Calu3 (cell line): ENCODE data around the gene RPS6KA4. TPM values are rescaled to one million over a fixed set of nuclear protein-coding genes. Genes with fewer than 3 reads are reported as not detected.

Experiments
- BruUV-seq: library from RNA; stranded (reverse); fragments of 400-500 nt; replicated peaks from 2 replicates; lab custom pipeline; 2021; lab: Mats Ljungman, UMichigan
- CTCF ChIA-PET: fragments of 300-600 bp; sonication (Branson Sonifier 250); formaldehyde crosslinking; loops from one replicate; lab custom pipeline; 2022; ENCODE audit warnings: antibody characterized with exemption; lab: Charles Lee
- DNase-seq: peaks from one replicate; pipeline ENCODE4 v3.0.0; 2022
- H3K27ac Mint-ChIP-seq: one replicate; pipeline ENCODE4 v1.8.0; 2022; ENCODE audit warnings: mixed read lengths; ENCODE audit not compliant: unreplicated experiment
- H3K27me3 Mint-ChIP-seq: one replicate; pipeline ENCODE4 v1.8.0; 2022; ENCODE audit warnings: mixed read lengths; ENCODE audit not compliant: unreplicated experiment
- H3K36me3 Mint-ChIP-seq: one replicate; pipeline ENCODE4 v1.8.0; 2022; ENCODE audit warnings: mild to moderate bottlenecking, moderate library complexity, mixed read lengths; ENCODE audit not compliant: insufficient read depth, unreplicated experiment
- H3K4me1 Mint-ChIP-seq: one replicate; pipeline ENCODE4 v1.8.0; 2022; ENCODE audit warnings: mild to moderate bottlenecking, low read depth, mixed read lengths; ENCODE audit not compliant: unreplicated experiment
- H3K4me3 Mint-ChIP-seq: one replicate; pipeline ENCODE4 v1.8.0; 2022; ENCODE audit warnings: mild to moderate bottlenecking, low read depth, moderate library complexity, mixed read lengths; ENCODE audit not compliant: unreplicated experiment
- H3K9me3 Mint-ChIP-seq: one replicate; pipeline ENCODE4 v1.8.0; 2022; ENCODE audit warnings: low read depth, mixed read lengths; ENCODE audit not compliant: unreplicated experiment
- CTCF ChIP-seq: fragments of 200-600 bp; IDR thresholded peaks from one replicate; pipeline ENCODE4 v1.8.0; 2022; ENCODE audit warnings: antibody characterized with exemption; ENCODE audit not compliant: unreplicated experiment
- intact Hi-C: fragments of 100-400 bp; cut with micrococcal nuclease; formaldehyde crosslinking; loops from one replicate; pipeline ENCODE4 v1.10.0; 2022; ENCODE audit not compliant: unreplicated experiment
- total RNA-seq: library from RNA; stranded (reverse); gene quantifications from 2 replicates; pipeline ENCODE4 v1.2.3, GENCODE V29; 2022

RPS6KA4 gene
- total RNA-seq, 1 experiment from 2014 or later = 46.0 TPM

GRCh38 chr11:64387916-64388315, 29.0 kb downstream of the RPS6KA4 start:
- H3K4me3 Mint-ChIP-seq = no peak overlapping the region
- no peak overlapping the region for H3K27ac Mint-ChIP-seq
- no TSS peak for BruUV-seq
- H3K4me1 Mint-ChIP-seq = peaks cover 14% of the 10 kb centered on the region
- CTCF ChIA-PET = interaction anchor here (0.6 kb wide), 2 partner anchors 10 to 34 kb away, joined by 3 read pairs; no protein-coding TSS in a partner anchor
- intact Hi-C loops = no loop called here
- DNase-seq = no peak
- H3K27me3 Mint-ChIP-seq = peaks cover 86% of the 10 kb centered on the region
- no peak for TF ChIP-seq CTCF
- H3K36me3 Mint-ChIP-seq = no peaks in the 10 kb centered on the region
- H3K9me3 Mint-ChIP-seq = peaks cover 2% of the 10 kb centered on the region

- BruUV-seq = no TSS peak
These were observed 29.9 kb downstream of the RPS6KA4 start for GRCh38 chr11:64388894-64389293.

GRCh38 chr11:64389851-64390250, 30.9 kb downstream of the RPS6KA4 start:
- TF ChIP-seq CTCF = no peak
- Mint-ChIP-seq H3K4me1 (peaks cover 12% of the 10 kb centered on the region), H3K4me3 (no peak overlapping the region), H3K9me3 (peaks cover 2% of the 10 kb centered on the region), H3K27ac (no peak overlapping the region), H3K27me3 (peaks cover 93% of the 10 kb centered on the region), H3K36me3 (no peaks in the 10 kb centered on the region)
- DNase-seq = no peak
- intact Hi-C loops = no loop called here
- CTCF ChIA-PET = no interaction called here
- no TSS peak for BruUV-seq

More at GRCh38 chr11:64388894-64389293, 29.9 kb downstream of the RPS6KA4 start:
- CTCF ChIA-PET = no interaction called here
- peaks cover 86% of the 10 kb centered on the region for H3K27me3 Mint-ChIP-seq
- H3K36me3 Mint-ChIP-seq = no peaks in the 10 kb centered on the region
- DNase-seq = no peak
- peaks cover 2% of the 10 kb centered on the region for H3K9me3 Mint-ChIP-seq
- H3K4me3 Mint-ChIP-seq = no peak overlapping the region
- no peak overlapping the region for H3K27ac Mint-ChIP-seq
- no peak for TF ChIP-seq CTCF
- peaks cover 12% of the 10 kb centered on the region for H3K4me1 Mint-ChIP-seq
- intact Hi-C loops = no loop called here

GRCh38 chr11:64390558-64390957, 31.6 kb downstream of the RPS6KA4 start:
- peaks cover 95% of the 10 kb centered on the region for H3K27me3 Mint-ChIP-seq
- no peak overlapping the region for H3K4me3 Mint-ChIP-seq
- BruUV-seq = no TSS peak
- CTCF ChIA-PET = no interaction called here
- H3K27ac Mint-ChIP-seq = no peak overlapping the region
- H3K4me1 Mint-ChIP-seq = peaks cover 12% of the 10 kb centered on the region
- H3K36me3 Mint-ChIP-seq = no peaks in the 10 kb centered on the region
- peaks cover 2% of the 10 kb centered on the region for H3K9me3 Mint-ChIP-seq
- intact Hi-C loops = no loop called here
- DNase-seq = no peak
- no peak for TF ChIP-seq CTCF
